ENCODE measurements around the gene ARG2. TPM values are rescaled to one million over a fixed set of nuclear protein-coding genes. Genes with fewer than 3 reads are reported as not detected.
"Not testable (repeated sequence)": the region's sequence is repeated elsewhere in the genome, so short reads cannot be mapped to it uniquely, and the experiment has no call there.

Gene ARG2
- total and polyA plus RNA-seq, 4 donors: 0.08 to 3.1 (median 0.59) TPM

- Histone ChIP-seq H3K9ac (ENCODE audit: low read depth in 1 of 2, low read length in 2 of 2) (peak within 1 kb of the TSS; percentile 59 to 90), H3K36me3 (ENCODE audit: control insufficient read depth in 4 of 4, insufficient read depth in 3 of 4, low read depth in 1 of 4, low read length in 3 of 4) (no peaks in the 10 kb centered on the region), H3K27ac (ENCODE audit: low read depth in 1 of 2, low read length in 2 of 2) (peak within 1 kb of the TSS; percentile 91 to 94), H3K4me1 (ENCODE audit: control insufficient read depth in 4 of 4, insufficient read depth in 4 of 4, low read length in 3 of 4) (peaks cover 3 to 12% (median 8%) of the 10 kb centered on the region in 4 donors), H3K27me3 (ENCODE audit: control insufficient read depth in 4 of 4, insufficient read depth in 4 of 4, low read length in 3 of 4) (no peaks in the 10 kb centered on the region), H3K4me3 (ENCODE audit: low read depth in 1 of 3, low read length in 3 of 3) (peak within 1 kb of the TSS; percentile 82 to 94 (median 83)), H3K9me3 (ENCODE audit: control insufficient read depth in 4 of 4, low read length in 3 of 4) (no peaks in the 10 kb centered on the region)
- TF ChIP-seq RAD21 (IDR thresholded peaks at IDR 0.05): peak in 1 of 2 donors; percentile 36
- no peak for TF ChIP-seq HNF4A (conservative IDR thresholded peaks at IDR 0.05)
- TF ChIP-seq HNF4G (IDR thresholded peaks at IDR 0.05): no peak
- TF ChIP-seq TAF1 (conservative IDR thresholded peaks at IDR 0.05): no peak
- peak in 1 of 2 donors; percentile 19 for TF ChIP-seq EGR1 (IDR thresholded peaks at IDR 0.05; ENCODE audit: low read depth in 2 of 2)
- TF ChIP-seq, protein P1, sequence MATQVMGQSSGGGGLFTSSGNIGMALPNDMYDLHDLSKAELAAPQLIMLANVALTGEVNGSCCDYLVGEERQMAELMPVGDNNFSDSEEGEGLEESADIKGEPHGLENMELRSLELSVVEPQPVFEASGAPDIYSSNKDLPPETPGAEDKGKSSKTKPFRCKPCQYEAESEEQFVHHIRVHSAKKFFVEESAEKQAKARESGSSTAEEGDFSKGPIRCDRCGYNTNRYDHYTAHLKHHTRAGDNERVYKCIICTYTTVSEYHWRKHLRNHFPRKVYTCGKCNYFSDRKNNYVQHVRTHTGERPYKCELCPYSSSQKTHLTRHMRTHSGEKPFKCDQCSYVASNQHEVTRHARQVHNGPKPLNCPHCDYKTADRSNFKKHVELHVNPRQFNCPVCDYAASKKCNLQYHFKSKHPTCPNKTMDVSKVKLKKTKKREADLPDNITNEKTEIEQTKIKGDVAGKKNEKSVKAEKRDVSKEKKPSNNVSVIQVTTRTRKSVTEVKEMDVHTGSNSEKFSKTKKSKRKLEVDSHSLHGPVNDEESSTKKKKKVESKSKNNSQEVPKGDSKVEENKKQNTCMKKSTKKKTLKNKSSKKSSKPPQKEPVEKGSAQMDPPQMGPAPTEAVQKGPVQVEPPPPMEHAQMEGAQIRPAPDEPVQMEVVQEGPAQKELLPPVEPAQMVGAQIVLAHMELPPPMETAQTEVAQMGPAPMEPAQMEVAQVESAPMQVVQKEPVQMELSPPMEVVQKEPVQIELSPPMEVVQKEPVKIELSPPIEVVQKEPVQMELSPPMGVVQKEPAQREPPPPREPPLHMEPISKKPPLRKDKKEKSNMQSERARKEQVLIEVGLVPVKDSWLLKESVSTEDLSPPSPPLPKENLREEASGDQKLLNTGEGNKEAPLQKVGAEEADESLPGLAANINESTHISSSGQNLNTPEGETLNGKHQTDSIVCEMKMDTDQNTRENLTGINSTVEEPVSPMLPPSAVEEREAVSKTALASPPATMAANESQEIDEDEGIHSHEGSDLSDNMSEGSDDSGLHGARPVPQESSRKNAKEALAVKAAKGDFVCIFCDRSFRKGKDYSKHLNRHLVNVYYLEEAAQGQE (IDR thresholded peaks at IDR 0.05): peak; percentile 97
- TF ChIP-seq FOXA1 (IDR thresholded peaks at IDR 0.05): no peak
- TF ChIP-seq NR2F2 (IDR thresholded peaks at IDR 0.05): no peak
- TF ChIP-seq, protein P2, sequence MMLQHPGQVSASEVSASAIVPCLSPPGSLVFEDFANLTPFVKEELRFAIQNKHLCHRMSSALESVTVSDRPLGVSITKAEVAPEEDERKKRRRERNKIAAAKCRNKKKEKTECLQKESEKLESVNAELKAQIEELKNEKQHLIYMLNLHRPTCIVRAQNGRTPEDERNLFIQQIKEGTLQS (IDR thresholded peaks at IDR 0.05): no peak
- peak; percentile 28 for TF ChIP-seq SP1 (IDR thresholded peaks at IDR 0.05)
- no peak for TF ChIP-seq ZBTB33 (IDR thresholded peaks at IDR 0.05)
- TF ChIP-seq CTCF (IDR thresholded peaks at IDR 0.05; ENCODE audit: low read depth, low read length, missing input control): peak; percentile 44
- TF ChIP-seq MAX (IDR thresholded peaks at IDR 0.05): no peak
- TF ChIP-seq GABPA (IDR thresholded peaks at IDR 0.05 in 1 of 2, conservative IDR thresholded peaks at IDR 0.05 in 1 of 2): peak in 1 of 2 donors; percentile 78
- no peak for TF ChIP-seq RXRA (IDR thresholded peaks at IDR 0.05)
- TF ChIP-seq FOXA2 (IDR thresholded peaks at IDR 0.05): no peak
- peak; percentile 76 for TF ChIP-seq YY1 (IDR thresholded peaks at IDR 0.05)
- no peak for TF ChIP-seq JUND (IDR thresholded peaks at IDR 0.05)
- whole genome bisulfite sequencing: 4% methylated on average over 77 of the region's 77 CpGs
- peak; percentile 96 for DNase-seq (ENCODE audit: low spot score)
These were observed 19.8 kb upstream of the ARG2 start, which contains the start of gene PIGH for GRCh38 chr14:67599698-67600561. Gene PIGH, minus strand, starts transcription at chr14:67600268. Its CDS starts 65 bp downstream, at chr14:67600203.

- Histone ChIP-seq H3K4me3 (ENCODE audit: low read depth in 1 of 3, low read length in 3 of 3) (peak overlapping the region; percentile 82 to 94 (median 83)), H3K4me1 (ENCODE audit: control insufficient read depth in 4 of 4, insufficient read depth in 4 of 4, low read length in 3 of 4) (peaks cover 3 to 12% (median 8%) of the 10 kb centered on the region in 4 donors), H3K27ac (ENCODE audit: low read depth in 1 of 2, low read length in 2 of 2) (peak overlapping the region; percentile 91 to 94)
- not testable (repeated sequence) for H3K36me3 ChIP-seq (ENCODE audit: control insufficient read depth in 4 of 4, insufficient read depth in 3 of 4, low read depth in 1 of 4, low read length in 3 of 4); H3K9ac ChIP-seq (ENCODE audit: low read depth in 1 of 2, low read length in 2 of 2); DNase-seq (ENCODE audit: low spot score); H3K27me3 ChIP-seq (ENCODE audit: control insufficient read depth in 4 of 4, insufficient read depth in 4 of 4, low read length in 3 of 4); H3K9me3 ChIP-seq (ENCODE audit: control insufficient read depth in 4 of 4, low read length in 3 of 4)
- WGBS: 91% methylated on average over 21 of the region's 21 CpGs
These were observed 19.2 kb upstream of the ARG2 start for GRCh38 chr14:67600562-67600974.

Measured in liver (tissue), 9 donors.